IgD-negative memory B cell (primary cell): ENCODE data around the gene FNDC11. TPM values are rescaled to one million over a fixed set of nuclear protein-coding genes. Genes with fewer than 3 reads are reported as not detected.

ENCODE experiments used
- H3K27ac Mint-ChIP-seq, 3 donors: one replicate each; pipeline ENCODE4 v1.8.0; 2020 to 2022; ENCODE audit warnings: mild to moderate bottlenecking in 3 of 3, mixed read lengths in 3 of 3, moderate library complexity in 1 of 3
- H3K27me3 Mint-ChIP-seq: one replicate; pipeline ENCODE4 v1.8.0; 2021; ENCODE audit warnings: mixed read lengths
- H3K36me3 Mint-ChIP-seq: one replicate; pipeline ENCODE4 v1.8.0; 2020; ENCODE audit warnings: mild to moderate bottlenecking, mixed read lengths
- H3K4me1 Mint-ChIP-seq, 3 donors: one replicate each; pipeline ENCODE4 v1.8.0; 2020 to 2022; ENCODE audit warnings: mixed read lengths in 3 of 3, mild to moderate bottlenecking in 1 of 3
- H3K4me3 Mint-ChIP-seq, 4 donors: one replicate each; pipeline ENCODE4 v1.8.0; 2020 to 2022; ENCODE audit warnings: mild to moderate bottlenecking in 4 of 4, mixed read lengths in 4 of 4, moderate library complexity in 3 of 4
- H3K9me3 Mint-ChIP-seq, 3 donors: one replicate each; pipeline ENCODE4 v1.8.0; 2020 to 2021; ENCODE audit warnings: mixed read lengths in 3 of 3, mild to moderate bottlenecking in 1 of 3
- polyA plus RNA-seq: library from polyadenylated mRNA; unstranded; fragments of 300-500 nt; fragmentation: Illumina TruSeq; gene quantifications from one replicate; pipeline ENCODE4 v1.2.3, GENCODE V29; 2021

Gene FNDC11
- polyA plus RNA-seq, 1 donor from 2014 or later: 2.5 TPM

DNA sequence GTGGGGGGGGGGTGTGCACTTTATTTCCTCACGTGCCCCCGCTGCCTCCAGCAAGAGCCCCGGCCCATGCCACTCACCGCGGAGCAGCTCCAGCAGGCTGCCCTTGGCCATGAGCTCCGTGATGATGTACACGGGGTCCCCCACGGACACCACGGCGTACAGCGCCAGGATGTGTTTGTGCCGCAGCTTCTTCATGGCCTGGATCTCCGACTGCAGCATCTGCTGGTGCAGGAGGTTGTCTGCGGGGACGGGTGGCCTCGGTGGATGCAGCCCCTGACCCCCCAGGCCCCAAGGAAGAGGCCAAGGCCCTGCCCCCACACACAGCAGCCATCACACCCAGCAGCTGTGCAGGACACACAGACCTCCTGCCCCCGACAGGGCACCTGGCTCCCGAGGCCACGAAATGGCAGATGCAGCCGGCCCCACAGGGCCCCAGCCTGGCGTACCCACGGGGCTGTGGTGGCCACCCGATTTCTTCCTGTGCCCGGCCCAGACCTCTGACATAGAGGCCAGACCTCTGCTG is 21.4 kb upstream of the FNDC11 start:
- Mint-ChIP-seq H3K27ac (peak overlapping the region in 1 of 3 donors; percentile 6), H3K27me3 (peaks cover 6% of the 10 kb centered on the region)

DNA sequence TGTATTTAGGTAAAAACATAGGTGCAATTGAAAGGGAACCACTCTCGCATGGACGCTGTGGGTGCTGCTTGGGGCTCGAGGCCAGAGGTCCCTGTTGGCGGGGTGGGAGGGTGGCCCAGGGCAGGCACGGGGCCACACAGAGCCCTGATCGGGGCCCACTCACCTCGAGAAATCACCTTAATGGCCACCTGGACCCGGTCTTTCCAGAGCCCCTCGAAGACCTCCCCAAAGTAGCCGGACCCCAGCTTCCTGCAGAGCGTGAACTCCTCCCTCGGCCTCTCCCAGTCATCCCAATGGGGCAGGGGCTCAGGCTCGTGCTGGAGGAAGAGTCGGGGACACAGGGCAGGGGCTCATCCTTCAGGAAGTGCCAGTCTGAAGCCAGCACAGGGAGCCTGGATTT is 20.6 kb upstream of the FNDC11 start:
- Mint-ChIP-seq H3K27me3 (peaks cover 6% of the 10 kb centered on the region), H3K9me3 (no peaks in the 10 kb centered on the region), H3K27ac (no peak overlapping the region), H3K4me1 (peaks cover 7 to 16% (median 12%) of the 10 kb centered on the region in 3 donors), H3K36me3 (peaks cover 1% of the 10 kb centered on the region), H3K4me3 (no peak overlapping the region)

More for the DNA sequence above, 21.4 kb upstream of the FNDC11 start:
- Mint-ChIP-seq H3K4me3 (peak overlapping the region in 1 of 4 donors; percentile 35), H3K4me1 (peaks cover 5 to 21% (median 20%) of the 10 kb centered on the region in 3 donors), H3K9me3 (no peaks in the 10 kb centered on the region), H3K36me3 (peaks cover 1% of the 10 kb centered on the region)

DNA sequence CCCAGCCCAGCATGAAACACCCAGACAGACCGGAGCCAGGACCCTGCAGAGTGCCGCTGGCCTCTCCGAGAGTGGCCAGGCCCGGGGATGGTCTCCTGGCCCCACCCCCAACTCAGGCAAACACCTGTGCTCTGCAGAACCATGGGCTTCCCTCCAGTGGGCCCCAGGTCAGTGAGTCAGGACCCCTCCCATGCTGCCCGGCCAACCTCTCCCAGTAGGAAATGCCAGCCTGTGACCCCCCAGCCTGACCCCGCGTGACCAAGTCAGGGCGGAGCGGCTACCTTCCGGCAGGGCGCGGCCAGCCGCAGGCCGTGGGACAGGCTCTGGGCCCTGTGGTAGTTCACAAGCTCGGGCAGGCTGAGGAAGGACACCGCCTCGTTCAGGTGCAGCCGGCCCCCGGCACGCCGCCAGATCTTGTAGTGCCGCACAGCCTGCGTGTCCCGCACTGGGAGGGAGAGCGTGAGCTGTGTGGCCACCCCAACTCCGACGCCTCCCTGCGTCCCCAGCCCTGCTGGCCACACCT is 20.0 kb upstream of the FNDC11 start:
- H3K36me3 Mint-ChIP-seq: peaks cover 1% of the 10 kb centered on the region
- peaks cover 2 to 13% (median 8%) of the 10 kb centered on the region in 3 donors for H3K4me1 Mint-ChIP-seq
- H3K4me3 Mint-ChIP-seq: no peak overlapping the region
- H3K9me3 Mint-ChIP-seq: no peaks in the 10 kb centered on the region
- H3K27me3 Mint-ChIP-seq: peaks cover 2% of the 10 kb centered on the region
- no peak overlapping the region for H3K27ac Mint-ChIP-seq

DNA sequence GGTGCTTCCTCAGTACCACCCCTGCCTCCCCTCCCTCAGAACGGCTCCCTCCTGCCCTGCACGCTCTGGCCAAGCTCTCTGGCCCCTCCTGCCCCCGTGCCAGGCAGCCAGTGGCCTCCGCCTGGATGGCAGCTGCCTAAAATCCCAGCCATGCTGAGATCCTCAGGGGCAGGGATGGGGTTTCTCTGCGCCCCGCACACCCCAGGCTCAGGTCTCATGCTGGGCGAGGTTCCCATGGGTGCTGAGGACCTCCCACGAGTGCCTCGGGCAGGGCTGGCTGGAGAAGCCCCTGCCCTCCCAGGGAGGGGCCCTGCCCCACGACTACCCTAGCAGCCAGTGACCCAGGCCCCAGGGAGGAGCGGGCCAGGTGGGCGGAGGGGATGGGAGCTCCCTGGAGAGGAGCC is 19.5 kb upstream of the FNDC11 start:
- Mint-ChIP-seq H3K27me3 (no peaks in the 10 kb centered on the region), H3K27ac (no peak overlapping the region), H3K9me3 (no peaks in the 10 kb centered on the region), H3K4me3 (no peak overlapping the region), H3K36me3 (peaks cover 1% of the 10 kb centered on the region), H3K4me1 (peaks cover 2 to 10% (median 5%) of the 10 kb centered on the region in 3 donors)

DNA sequence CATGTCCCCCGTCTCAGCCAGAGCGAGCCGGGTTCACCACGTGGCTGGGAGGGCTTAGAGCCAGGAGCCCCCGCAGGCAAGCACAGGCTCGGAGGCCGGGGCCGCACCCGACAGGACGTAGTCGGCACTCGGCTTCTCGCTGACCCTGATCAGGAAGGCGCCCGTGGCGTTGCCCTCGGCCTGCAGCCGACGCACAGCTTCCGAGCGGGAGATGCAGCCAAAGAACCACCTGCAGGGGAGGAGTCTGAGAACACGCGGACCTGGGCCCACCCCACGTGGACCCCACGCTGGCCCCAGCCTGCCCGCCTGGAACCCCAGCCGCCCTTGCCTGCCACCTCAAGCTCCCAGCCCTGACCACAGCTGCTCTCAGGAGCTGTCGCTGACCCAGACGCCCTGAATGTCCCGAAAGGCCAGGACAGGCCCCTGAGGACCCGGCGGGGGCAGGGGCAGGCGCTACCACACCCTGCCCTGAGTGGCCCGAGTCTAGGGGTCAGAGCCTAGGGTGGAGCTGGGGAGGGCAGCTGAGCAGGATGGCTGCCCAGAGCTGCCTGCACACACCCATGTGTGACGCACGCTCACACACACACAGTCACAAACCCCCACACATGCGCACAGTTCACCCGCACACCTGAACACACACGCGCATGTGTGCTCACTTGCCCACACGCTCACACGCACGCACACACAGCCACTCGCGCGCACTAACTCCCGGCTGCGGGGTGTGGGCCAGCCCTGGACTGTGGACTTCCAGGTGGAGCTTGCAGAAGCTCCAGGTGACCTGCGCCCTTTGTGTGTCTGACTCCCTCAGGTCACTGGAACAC is 18.9 kb upstream of the FNDC11 start:
- H3K27me3 Mint-ChIP-seq: no peaks in the 10 kb centered on the region
- H3K9me3 Mint-ChIP-seq: no peaks in the 10 kb centered on the region
- H3K36me3 Mint-ChIP-seq: peaks cover 1% of the 10 kb centered on the region
- no peak overlapping the region for H3K27ac Mint-ChIP-seq
- peaks cover 2 to 10% (median 5%) of the 10 kb centered on the region in 3 donors for H3K4me1 Mint-ChIP-seq
- H3K4me3 Mint-ChIP-seq: no peak overlapping the region

DNA sequence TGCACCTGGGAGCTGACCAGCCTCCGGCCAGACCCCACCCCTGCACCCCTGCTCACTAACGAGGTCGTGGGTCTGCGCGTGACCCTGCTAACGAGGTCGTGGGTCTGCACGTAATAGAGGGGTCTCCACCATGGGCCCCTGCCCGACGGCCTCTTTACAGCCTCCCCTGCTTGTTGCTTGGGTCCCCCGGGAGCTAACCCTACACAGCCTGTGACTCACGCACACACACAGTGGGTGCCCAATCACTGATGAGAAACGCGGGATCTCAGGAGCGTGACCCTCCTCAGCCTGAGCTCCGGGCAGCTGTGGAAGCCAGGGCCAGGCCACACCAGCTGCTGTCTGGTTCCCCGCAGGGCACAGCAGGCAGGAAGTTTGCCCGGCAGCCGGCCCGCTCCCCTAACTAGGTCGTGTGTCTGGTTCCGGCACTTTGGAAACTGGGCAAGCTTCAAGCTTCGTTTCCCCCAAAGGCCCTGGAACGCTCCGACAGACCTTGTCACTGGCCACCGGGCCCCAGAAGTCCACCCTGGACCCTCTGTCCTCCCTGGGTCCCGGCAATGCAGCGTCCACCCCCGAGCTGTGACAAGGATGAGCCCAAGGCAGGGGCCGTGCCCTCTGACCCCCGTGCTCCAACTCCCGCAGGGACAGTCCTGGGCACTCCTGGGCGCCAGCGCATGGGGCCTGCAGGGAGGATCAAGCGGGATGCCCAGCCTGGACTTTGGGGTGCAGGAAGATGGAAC is 17.6 kb upstream of the FNDC11 start:
- H3K36me3 Mint-ChIP-seq: peaks cover 1% of the 10 kb centered on the region
- peak overlapping the region in 2 of 4 donors; percentile 58 to 87 for H3K4me3 Mint-ChIP-seq
- H3K4me1 Mint-ChIP-seq: peaks cover 2 to 10% (median 5%) of the 10 kb centered on the region in 3 donors
- H3K9me3 Mint-ChIP-seq: no peaks in the 10 kb centered on the region
- peak overlapping the region in 1 of 3 donors; percentile 89 for H3K27ac Mint-ChIP-seq
- H3K27me3 Mint-ChIP-seq: no peaks in the 10 kb centered on the region

DNA sequence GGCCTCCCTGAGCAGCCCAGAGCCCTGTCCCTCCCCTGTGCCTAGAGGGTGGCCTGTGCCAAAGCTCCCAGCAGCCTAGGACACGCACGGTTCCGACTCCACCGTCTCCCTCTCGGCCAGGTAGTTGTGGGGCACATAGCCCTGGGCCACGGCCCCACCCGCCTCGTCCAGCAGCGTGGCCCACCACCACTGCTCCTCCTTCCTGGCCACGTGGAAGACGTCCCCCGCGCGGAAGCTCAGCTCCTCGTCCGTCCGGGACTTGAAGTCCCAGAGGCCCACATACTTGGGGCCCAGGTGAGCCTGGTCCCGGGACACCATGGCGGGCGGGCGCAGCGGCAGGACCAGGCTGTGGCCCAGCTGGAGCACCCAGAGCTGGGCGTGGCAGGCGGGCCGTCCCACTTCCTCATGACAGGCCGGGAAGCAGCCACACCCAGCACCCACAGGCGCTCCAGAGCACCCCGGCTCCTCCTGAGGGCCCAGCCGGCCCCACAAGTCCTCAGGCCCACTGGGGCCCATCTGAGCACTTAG is 16.9 kb upstream of the FNDC11 start, which contains the start of gene PTK6:
Gene PTK6, minus strand, starts transcription at position 380 of the 528 bp plus-strand sequence. Its CDS starts 62 bp downstream, at position 318.
- Mint-ChIP-seq H3K4me1 (peaks cover 2 to 7% (median 4%) of the 10 kb centered on the region in 3 donors), H3K27ac (peak within 1 kb of the TSS; percentile 39 to 89 (median 77)), H3K4me3 (peak within 1 kb of the TSS; percentile 58 to 92 (median 82)), H3K36me3 (peaks cover 1% of the 10 kb centered on the region), H3K27me3 (no peaks in the 10 kb centered on the region), H3K9me3 (no peaks in the 10 kb centered on the region)

DNA sequence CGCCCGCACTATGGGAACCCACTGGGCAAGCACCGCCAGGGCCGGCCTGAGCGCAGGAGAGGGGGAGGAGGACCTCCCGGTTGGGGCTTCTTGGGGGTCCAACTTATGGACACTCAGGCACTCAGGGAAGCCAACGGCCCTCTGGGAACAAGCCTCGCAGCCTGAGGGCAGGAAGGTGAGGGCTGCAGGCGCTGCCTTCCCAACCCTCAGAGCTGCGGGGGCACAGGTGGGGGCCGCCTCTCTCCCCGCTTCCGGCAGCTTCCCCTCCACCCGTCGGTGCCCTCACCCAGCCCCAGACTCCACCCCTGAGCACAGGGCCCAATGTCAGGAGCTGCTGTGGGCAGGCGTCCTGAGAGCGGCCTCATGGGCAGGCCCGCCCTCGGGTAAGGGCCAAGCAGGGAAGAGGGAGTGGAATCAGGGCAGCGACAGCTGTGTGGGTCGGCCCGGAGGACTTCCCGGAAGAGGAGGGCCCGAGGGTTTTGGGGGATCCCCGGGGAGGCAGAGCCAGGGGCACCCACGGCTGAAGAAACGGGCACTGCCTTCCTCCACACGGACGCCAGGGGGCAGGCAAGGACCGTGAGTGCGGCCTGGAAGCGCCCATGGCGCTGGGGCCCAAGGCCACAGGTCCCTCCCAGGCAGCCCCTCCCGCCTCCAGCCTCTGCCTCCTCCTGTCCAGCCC is 16.3 kb upstream of the FNDC11 start:
- Mint-ChIP-seq H3K27me3 (peaks cover under 1% of the 10 kb centered on the region), H3K27ac (peak overlapping the region; percentile 39 to 89 (median 77)), H3K36me3 (peaks cover 1% of the 10 kb centered on the region), H3K4me3 (peak overlapping the region; percentile 58 to 92 (median 82)), H3K9me3 (no peaks in the 10 kb centered on the region), H3K4me1 (peaks cover 0 to 10% (median 7%) of the 10 kb centered on the region in 3 donors)

DNA sequence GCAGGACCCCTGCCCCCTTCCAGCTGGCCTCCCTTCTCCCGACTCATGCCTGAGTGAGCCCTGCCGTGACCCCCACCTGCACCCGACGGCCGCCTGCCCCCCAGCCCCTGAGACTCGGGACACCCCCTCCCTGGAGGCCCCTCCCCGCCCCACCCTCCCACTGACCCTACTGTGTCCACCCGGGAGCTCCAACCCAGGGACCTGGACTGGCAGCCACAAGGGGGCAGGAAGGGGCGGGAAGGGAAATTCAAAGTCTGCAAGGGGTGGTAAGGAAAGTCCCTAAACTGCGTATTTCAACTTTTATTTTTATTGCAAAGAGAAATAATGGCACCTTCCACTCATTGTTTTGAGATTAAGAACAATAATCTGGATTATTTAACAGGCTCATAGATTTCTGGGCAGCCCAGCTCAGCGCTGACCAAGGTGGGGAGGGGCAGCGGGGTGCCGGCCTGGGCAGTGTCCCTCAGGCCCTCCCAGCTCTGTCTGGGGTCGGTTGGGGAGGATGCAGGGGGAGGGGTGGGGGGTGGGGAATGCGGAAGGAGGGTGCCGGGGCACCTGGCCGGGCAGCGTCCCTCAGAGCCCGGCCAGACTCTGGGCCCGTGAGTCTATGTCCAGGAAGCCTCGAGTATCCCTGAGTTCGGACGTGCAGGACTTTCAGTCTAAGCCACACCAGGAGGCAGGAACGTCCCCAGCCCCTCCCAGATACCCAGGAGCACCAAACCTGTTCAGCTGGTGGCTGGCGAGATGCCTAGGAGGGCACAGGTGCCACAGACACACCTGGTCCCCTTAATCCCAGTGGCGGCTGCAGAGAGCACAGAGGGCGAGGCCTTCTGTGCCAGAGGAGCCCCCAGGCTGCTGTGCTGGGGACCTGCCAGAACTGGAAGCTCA is 15.5 kb upstream of the FNDC11 start:
- Mint-ChIP-seq H3K4me3 (peak overlapping the region; percentile 58 to 92 (median 82)), H3K27ac (peak overlapping the region; percentile 77 to 89 (median 80)), H3K27me3 (peaks cover 1% of the 10 kb centered on the region), H3K36me3 (peaks cover 1% of the 10 kb centered on the region), H3K4me1 (peaks cover 0 to 11% (median 7%) of the 10 kb centered on the region in 3 donors), H3K9me3 (no peaks in the 10 kb centered on the region)

DNA sequence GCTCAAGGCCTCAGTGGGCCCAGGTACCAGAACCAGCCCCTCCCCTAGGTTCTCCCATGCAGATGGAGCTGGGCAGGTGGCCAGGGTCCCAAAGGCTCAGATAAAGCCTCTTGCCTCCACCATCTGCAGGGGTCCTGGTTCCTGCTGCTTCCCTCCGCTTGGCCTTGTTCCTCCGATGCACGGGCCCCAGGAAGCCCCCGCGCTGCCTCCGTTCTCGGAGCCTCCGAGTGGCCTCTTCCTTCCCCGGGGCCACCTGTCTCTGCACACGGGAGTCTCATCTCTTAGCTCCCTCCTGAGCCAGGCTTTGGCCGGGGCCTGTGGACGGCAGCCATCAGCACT is 14.9 kb upstream of the FNDC11 start:
- no peaks in the 10 kb centered on the region for H3K9me3 Mint-ChIP-seq
- no peak overlapping the region for H3K4me3 Mint-ChIP-seq
- H3K36me3 Mint-ChIP-seq: peaks cover 4% of the 10 kb centered on the region
- H3K27ac Mint-ChIP-seq: peak overlapping the region in 2 of 3 donors; percentile 35 to 45
- peaks cover 0 to 16% (median 11%) of the 10 kb centered on the region in 3 donors for H3K4me1 Mint-ChIP-seq
- peaks cover 4% of the 10 kb centered on the region for H3K27me3 Mint-ChIP-seq

DNA sequence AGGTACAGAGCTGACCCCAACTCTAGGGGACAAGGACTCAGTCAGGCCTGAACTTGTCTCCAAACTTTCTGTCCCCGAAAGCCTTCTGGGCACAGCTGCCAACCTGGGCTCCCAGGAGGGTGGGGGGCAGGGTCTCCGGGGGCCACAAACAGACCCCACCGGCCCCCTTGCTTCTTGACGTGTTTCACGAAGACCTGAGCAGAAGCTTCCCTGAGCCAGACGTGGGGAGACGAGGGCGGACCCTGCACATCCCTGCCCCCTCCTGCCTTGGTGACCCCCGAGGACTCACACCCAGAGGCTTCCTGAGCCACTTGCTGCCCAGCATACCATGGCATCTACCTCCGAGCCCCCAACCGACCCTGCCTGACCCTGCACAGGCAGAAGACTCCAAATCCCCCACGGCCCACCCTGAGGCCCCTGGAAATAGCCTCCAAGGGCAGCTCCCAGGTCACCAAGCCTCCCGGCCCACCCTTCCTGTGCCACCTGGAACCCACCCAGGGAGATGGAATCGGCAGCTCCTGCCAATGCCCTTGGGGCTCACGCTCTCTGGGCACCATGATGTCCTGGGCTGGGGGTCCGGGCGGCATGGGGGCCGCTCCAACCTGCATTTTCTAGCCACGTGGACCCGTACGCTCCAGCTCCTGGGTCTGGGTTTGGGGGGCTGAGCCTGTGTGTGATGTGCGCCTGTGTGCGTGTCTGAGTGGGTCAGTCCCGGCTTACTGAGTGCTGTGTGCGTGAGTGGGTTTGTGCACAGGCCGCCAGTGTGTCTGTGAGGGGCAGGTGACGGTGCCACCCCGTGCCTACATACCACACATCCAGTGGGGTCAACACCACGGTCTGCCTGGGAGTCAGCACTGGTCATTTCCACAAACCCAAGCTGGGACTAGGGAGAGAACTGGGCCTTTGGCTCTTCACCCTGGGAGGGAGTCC is 14.3 kb upstream of the FNDC11 start:
- no peak overlapping the region for H3K4me3 Mint-ChIP-seq
- peaks cover 4% of the 10 kb centered on the region for H3K36me3 Mint-ChIP-seq
- no peaks in the 10 kb centered on the region for H3K9me3 Mint-ChIP-seq
- peaks cover 4% of the 10 kb centered on the region for H3K27me3 Mint-ChIP-seq
- H3K27ac Mint-ChIP-seq: peak overlapping the region in 2 of 3 donors; percentile 35 to 53
- H3K4me1 Mint-ChIP-seq: peaks cover 0 to 16% (median 14%) of the 10 kb centered on the region in 3 donors

DNA sequence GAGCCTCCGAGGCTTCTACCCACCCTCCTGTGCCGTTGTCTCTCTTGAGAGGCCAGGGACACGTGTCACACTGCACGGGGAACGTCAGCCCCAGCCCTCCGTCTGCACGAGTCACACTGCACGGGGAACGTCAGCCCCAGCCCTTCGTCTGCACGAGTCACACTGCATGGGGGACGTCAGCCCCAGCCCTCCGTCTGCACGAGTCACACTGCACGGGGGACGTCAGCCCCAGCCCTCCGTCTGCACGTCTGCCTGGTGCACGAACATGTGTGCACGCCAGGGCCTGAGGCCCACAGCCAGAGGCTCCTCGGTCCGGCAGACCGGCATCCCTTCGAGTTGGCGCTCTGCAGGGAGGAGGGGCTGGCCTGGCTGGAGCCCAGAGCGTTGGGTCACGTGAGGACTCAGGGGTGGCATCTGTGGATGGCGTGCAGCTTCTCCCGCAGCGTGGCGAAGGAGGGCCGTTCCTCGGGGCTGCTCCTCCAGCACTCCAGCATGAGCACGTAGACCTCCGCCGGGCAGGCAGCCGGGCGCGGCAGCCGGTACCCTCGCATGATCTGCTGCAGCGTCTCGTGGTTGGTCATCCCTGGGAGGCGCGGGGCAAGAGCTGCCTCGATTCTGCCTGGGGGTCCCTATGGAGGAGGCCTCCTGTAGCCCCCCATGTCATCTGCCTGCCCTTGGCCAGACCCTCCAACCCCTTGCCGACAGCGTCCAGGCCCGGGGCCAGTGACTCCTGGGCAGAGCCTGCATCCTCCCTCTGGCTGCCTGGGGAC is 13.4 kb upstream of the FNDC11 start:
- peaks cover 4% of the 10 kb centered on the region for H3K27me3 Mint-ChIP-seq
- no peaks in the 10 kb centered on the region for H3K9me3 Mint-ChIP-seq
- H3K4me3 Mint-ChIP-seq: no peak overlapping the region
- H3K27ac Mint-ChIP-seq: peak overlapping the region; percentile 53 to 77 (median 59)
- peaks cover 4 to 22% (median 19%) of the 10 kb centered on the region in 3 donors for H3K4me1 Mint-ChIP-seq
- peaks cover 3% of the 10 kb centered on the region for H3K36me3 Mint-ChIP-seq
